SU-DHL-6 (cell line): ENCODE data around the gene SLF1.

Experiments used
- H2AFZ ChIP-seq: fragments of 200-600 bp; sonication (generic); 2 replicates; pipeline ENCODE4 v1.6.1; 2014; ENCODE audit warnings: low read depth, mild to moderate bottlenecking, moderate library complexity, mixed read lengths, antibody characterized with exemption, low read length; ENCODE audit not compliant: severe bottlenecking
- H3F3A ChIP-seq: fragments of 200-600 bp; shearing (Covaris generic); 2 replicates; pipeline ENCODE4 v1.6.0; 2016; ENCODE audit warnings: antibody characterized with exemption, mild to moderate bottlenecking; ENCODE audit not compliant: insufficient read depth
- H3K27ac ChIP-seq: fragments of 200-600 bp; sonication (generic); 2 replicates; pipeline ENCODE4 v1.5.1; 2016; ENCODE audit warnings: low read depth, mild to moderate bottlenecking, low read length, moderate library complexity, mixed read lengths
- H3K27me3 ChIP-seq: fragments of 200-600 bp; sonication (generic), shearing (Covaris generic); 2 replicates; pipeline ENCODE4 v1.6.0; 2014; ENCODE audit warnings: mild to moderate bottlenecking, low read length
- H3K36me3 ChIP-seq: fragments of 200-600 bp; sonication (generic); 2 replicates; pipeline ENCODE4 v1.6.1; 2014; ENCODE audit warnings: mild to moderate bottlenecking, low read length, mixed read lengths
- H3K4me2 ChIP-seq: fragments of 300-600, 200-600 bp; shearing (Covaris generic), sonication (generic); 2 replicates; pipeline ENCODE4 v1.6.0; 2014; ENCODE audit warnings: low read length, low read depth, mild to moderate bottlenecking; ENCODE audit not compliant: poor library complexity, severe bottlenecking
- H3K4me3 ChIP-seq: fragments of 200-600 bp; sonication (generic); 2 replicates; pipeline ENCODE4 v1.5.1; 2014; ENCODE audit warnings: antibody characterized with exemption, low read length, mild to moderate bottlenecking, mixed read lengths; ENCODE audit not compliant: insufficient read depth, poor library complexity, severe bottlenecking
- H3K79me2 ChIP-seq: fragments of 200-600 bp; sonication (generic); 2 replicates; pipeline ENCODE4 v1.6.1; 2014; ENCODE audit warnings: mild to moderate bottlenecking, low read length, moderate library complexity; ENCODE audit not compliant: insufficient read depth
- H3K9ac ChIP-seq: fragments of 200-600 bp; sonication (generic); 2 replicates; pipeline ENCODE4 v1.7.0; 2014; ENCODE audit warnings: mild to moderate bottlenecking, low read length
- H3K9me2 ChIP-seq: fragments of 200-600 bp; sonication (generic); replicated peaks from 2 replicates; pipeline ENCODE4 v1.6.1; 2014; ENCODE audit warnings: low read length; ENCODE audit not compliant: insufficient read depth
- H3K9me3 ChIP-seq: fragments of 200-600 bp; sonication (generic); 2 replicates; pipeline ENCODE4 v1.6.1; 2014; ENCODE audit warnings: low read length, mixed read lengths; ENCODE audit not compliant: insufficient read depth
- H4K20me1 ChIP-seq: fragments of 200-600 bp; sonication (generic); 2 replicates; pipeline ENCODE4 v1.6.1; 2014; ENCODE audit warnings: low read depth, mild to moderate bottlenecking, antibody characterized with exemption, low read length, moderate library complexity, mixed read lengths
- CTCF ChIP-seq: fragments of 200-600 bp; sonication (generic); IDR thresholded peaks from one replicate; pipeline ENCODE4 v1.5.1; 2017; ENCODE audit warnings: antibody characterized with exemption, mild to moderate bottlenecking, low read length, moderate library complexity; ENCODE audit not compliant: insufficient read depth, poor library complexity, severe bottlenecking
- EZH2phosphoT487 ChIP-seq: fragments of 200-600 bp; sonication (generic), shearing (Covaris generic); conservative IDR thresholded peaks from 2 replicates; pipeline ENCODE4 v1.6.1; 2018; ENCODE audit warnings: mild to moderate bottlenecking, antibody characterized with exemption, low read length, moderate library complexity, mixed read lengths

SLF1 gene

GRCh38 chr5:94658272-94658671 lies 39.8 kb downstream of the SLF1 start:
- TF ChIP-seq CTCF: no peak
- TF ChIP-seq EZH2phosphoT487: no peak
- no peak overlapping the region for H3K4me3 ChIP-seq
- H3K36me3 ChIP-seq: peaks cover 57% of the 10 kb centered on the region
- H4K20me1 ChIP-seq: no peaks in the 10 kb centered on the region
- H2AFZ ChIP-seq: no peak overlapping the region
- H3K9ac ChIP-seq: no peak overlapping the region
- H3K9me2 ChIP-seq: no peaks in the 10 kb centered on the region
- no peak overlapping the region for H3K4me2 ChIP-seq
- H3K79me2 ChIP-seq: peaks cover 12% of the 10 kb centered on the region
- no peaks in the 10 kb centered on the region for H3K27me3 ChIP-seq
- H3K9me3 ChIP-seq: peaks cover 22% of the 10 kb centered on the region; the same call in 1 of the 2 replicates
- no peak overlapping the region for H3K27ac ChIP-seq
- no peaks in the 10 kb centered on the region for H3F3A ChIP-seq

GRCh38 chr5:94660506-94660905 lies 42.0 kb downstream of the SLF1 start:
- Histone ChIP-seq H3K9ac (no peak overlapping the region), H4K20me1 (no peaks in the 10 kb centered on the region), H3K4me3 (no peak overlapping the region), H3K27ac (no peak overlapping the region), H3F3A (no peaks in the 10 kb centered on the region), H3K9me3 (peaks cover 17% of the 10 kb centered on the region; the same call in 1 of the 2 replicates), H3K9me2 (no peaks in the 10 kb centered on the region), H3K27me3 (no peaks in the 10 kb centered on the region), H3K4me2 (no peak overlapping the region), H2AFZ (no peak overlapping the region), H3K36me3 (peaks cover 41% of the 10 kb centered on the region), H3K79me2 (peaks cover 12% of the 10 kb centered on the region)
- TF ChIP-seq EZH2phosphoT487: no peak
- no peak for TF ChIP-seq CTCF

GRCh38 chr5:94661086-94661485 lies 42.6 kb downstream of the SLF1 start:
- no peaks in the 10 kb centered on the region for H3F3A ChIP-seq
- H3K4me3 ChIP-seq: no peak overlapping the region
- H4K20me1 ChIP-seq: no peaks in the 10 kb centered on the region
- no peak overlapping the region for H2AFZ ChIP-seq
- no peaks in the 10 kb centered on the region for H3K27me3 ChIP-seq
- H3K4me2 ChIP-seq: no peak overlapping the region
- H3K79me2 ChIP-seq: peaks cover 12% of the 10 kb centered on the region
- H3K9ac ChIP-seq: no peak overlapping the region
- no peaks in the 10 kb centered on the region for H3K9me2 ChIP-seq
- H3K36me3 ChIP-seq: peaks cover 35% of the 10 kb centered on the region
- peaks cover 17% of the 10 kb centered on the region; the same call in 1 of the 2 replicates for H3K9me3 ChIP-seq
- no peak for TF ChIP-seq EZH2phosphoT487
- no peak for TF ChIP-seq CTCF
- no peak overlapping the region for H3K27ac ChIP-seq

- Histone ChIP-seq H4K20me1 (no peaks in the 10 kb centered on the region), H3K9me2 (no peaks in the 10 kb centered on the region), H3K4me3 (no peak overlapping the region), H3K27ac (no peak overlapping the region), H3K27me3 (no peaks in the 10 kb centered on the region), H3K79me2 (no peaks in the 10 kb centered on the region), H3K9me3 (no peaks in the 10 kb centered on the region), H3K36me3 (peaks cover 12% of the 10 kb centered on the region; the same call in 1 of the 2 replicates), H3K4me2 (no peak overlapping the region), H2AFZ (no peak overlapping the region), H3F3A (no peaks in the 10 kb centered on the region; the same call in 1 of the 2 replicates), H3K9ac (no peak overlapping the region)
- no peak for TF ChIP-seq EZH2phosphoT487
- TF ChIP-seq CTCF: no peak
Measured at GRCh38 chr5:94667937-94668336, 49.5 kb downstream of the SLF1 start.
